A549 (cell line): Measurements from ENCODE around the gene DCAF6.

Experiments used
- CHD4 ChIP-seq: fragments of 200-600 bp; sonication (generic); IDR thresholded peaks from 2 replicates; pipeline ENCODE4 v1.6.1; 2016; ENCODE audit warnings: antibody characterized with exemption, mild to moderate bottlenecking, borderline replicate concordance
- POLR2A ChIP-seq: IDR thresholded peaks from 2 replicates; pipeline ENCODE4 v1.6.1; 2012; ENCODE audit warnings: mild to moderate bottlenecking, low read length
- TF ChIP-seq, protein P1 (sequence below): fragments of >200 bp; sonication (Bioruptor Twin); formaldehyde crosslinking; IDR thresholded peaks from 3 replicates; pipeline ENCODE4 v1.5.1; 2016

DNA sequence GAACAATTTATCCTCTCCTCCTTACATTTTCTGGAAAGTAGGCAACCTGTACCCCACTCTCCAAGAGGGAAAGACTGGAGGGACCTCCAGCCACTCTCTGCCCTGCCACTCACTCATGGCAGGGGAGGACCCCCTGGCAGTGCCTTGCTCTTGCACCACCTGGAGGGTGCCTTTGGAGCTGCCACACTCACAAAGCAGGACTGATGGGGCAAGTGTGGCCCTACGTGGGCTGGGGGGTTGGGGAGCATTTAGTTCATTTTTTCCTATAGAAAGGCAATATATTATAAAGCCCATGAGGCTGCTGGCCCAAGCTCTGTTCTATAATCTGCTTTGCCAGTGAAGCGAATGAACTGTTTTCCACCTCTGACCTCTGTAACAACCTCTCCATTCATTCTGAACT is 150.0 kb downstream of the DCAF6 start:
- TF ChIP-seq, protein P1, sequence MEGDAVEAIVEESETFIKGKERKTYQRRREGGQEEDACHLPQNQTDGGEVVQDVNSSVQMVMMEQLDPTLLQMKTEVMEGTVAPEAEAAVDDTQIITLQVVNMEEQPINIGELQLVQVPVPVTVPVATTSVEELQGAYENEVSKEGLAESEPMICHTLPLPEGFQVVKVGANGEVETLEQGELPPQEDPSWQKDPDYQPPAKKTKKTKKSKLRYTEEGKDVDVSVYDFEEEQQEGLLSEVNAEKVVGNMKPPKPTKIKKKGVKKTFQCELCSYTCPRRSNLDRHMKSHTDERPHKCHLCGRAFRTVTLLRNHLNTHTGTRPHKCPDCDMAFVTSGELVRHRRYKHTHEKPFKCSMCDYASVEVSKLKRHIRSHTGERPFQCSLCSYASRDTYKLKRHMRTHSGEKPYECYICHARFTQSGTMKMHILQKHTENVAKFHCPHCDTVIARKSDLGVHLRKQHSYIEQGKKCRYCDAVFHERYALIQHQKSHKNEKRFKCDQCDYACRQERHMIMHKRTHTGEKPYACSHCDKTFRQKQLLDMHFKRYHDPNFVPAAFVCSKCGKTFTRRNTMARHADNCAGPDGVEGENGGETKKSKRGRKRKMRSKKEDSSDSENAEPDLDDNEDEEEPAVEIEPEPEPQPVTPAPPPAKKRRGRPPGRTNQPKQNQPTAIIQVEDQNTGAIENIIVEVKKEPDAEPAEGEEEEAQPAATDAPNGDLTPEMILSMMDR: no peak
- TF ChIP-seq CHD4 (no peak), POLR2A (no peak)
